Thymus (tissue), 11 donors: ENCODE measurements around the gene PRKG1. TPM values are rescaled to one million over a fixed set of nuclear protein-coding genes. Genes with fewer than 3 reads are reported as not detected.

ENCODE experiments used
- DNase-seq, 9 donors: peaks; one replicate each; pipeline ENCODE4 v3.0.0-alpha.2; 2013; ENCODE audit warnings: low spot score in 9 of 9, low read depth in 6 of 9, missing footprints in 1 of 9
- H3K27ac ChIP-seq, 2 donors: one replicate each; pipeline ENCODE4 v1.5.1; 2013; ENCODE audit warnings: control low read depth in 1 of 2, low read depth in 1 of 2, low read length in 1 of 2, mild to moderate bottlenecking in 1 of 2, moderate library complexity in 1 of 2
- H3K27me3 ChIP-seq, 2 donors: one replicate each; pipeline ENCODE4 v1.5.1; 2013; ENCODE audit warnings: low read length in 1 of 2; ENCODE audit not compliant: control insufficient read depth in 2 of 2, insufficient read depth in 1 of 2
- H3K36me3 ChIP-seq, 2 donors: one replicate each; pipeline ENCODE4 v1.5.1; 2013; ENCODE audit warnings: low read length in 1 of 2, mild to moderate bottlenecking in 1 of 2, moderate library complexity in 1 of 2; ENCODE audit not compliant: control insufficient read depth in 2 of 2, insufficient read depth in 2 of 2
- H3K4me1 ChIP-seq, 2 donors: one replicate each; pipeline ENCODE4 v1.5.1; 2013; ENCODE audit warnings: low read length in 2 of 2; ENCODE audit not compliant: control insufficient read depth in 2 of 2, insufficient read depth in 2 of 2
- H3K4me3 ChIP-seq, 2 donors: one replicate each; pipeline ENCODE4 v1.5.1; 2013; ENCODE audit warnings: low read length in 2 of 2, control low read depth in 1 of 2, mild to moderate bottlenecking in 1 of 2
- H3K9me3 ChIP-seq, 2 donors: one replicate each; pipeline ENCODE4 v1.5.1; 2013; ENCODE audit warnings: low read length in 1 of 2, mild to moderate bottlenecking in 1 of 2; ENCODE audit not compliant: control insufficient read depth in 2 of 2, insufficient read depth in 1 of 2
- WGBS: extraction: QIAGEN DNeasy Blood & Tissue Kit; methylation state at CpG from one replicate; pipeline ENCODE4 v1.1.7; 2013; 5-methylcytosine and 5-hydroxymethylcytosine counted together
- polyA plus RNA-seq: library from polyadenylated mRNA; stranded (reverse); fragments of 200-250 nt; gene quantifications from one replicate; pipeline ENCODE4 v1.2.3, GENCODE V29; 2013
- total RNA-seq: library from RNA; stranded (reverse); fragments of 120-200 nt; gene quantifications from one replicate; pipeline ENCODE4 v1.2.4, GENCODE V29; 2013
- donor health status: healthy.

The PRKG1 gene
- total and polyA plus RNA-seq, 2 donors = 2.5 to 7.4 TPM

DNA sequence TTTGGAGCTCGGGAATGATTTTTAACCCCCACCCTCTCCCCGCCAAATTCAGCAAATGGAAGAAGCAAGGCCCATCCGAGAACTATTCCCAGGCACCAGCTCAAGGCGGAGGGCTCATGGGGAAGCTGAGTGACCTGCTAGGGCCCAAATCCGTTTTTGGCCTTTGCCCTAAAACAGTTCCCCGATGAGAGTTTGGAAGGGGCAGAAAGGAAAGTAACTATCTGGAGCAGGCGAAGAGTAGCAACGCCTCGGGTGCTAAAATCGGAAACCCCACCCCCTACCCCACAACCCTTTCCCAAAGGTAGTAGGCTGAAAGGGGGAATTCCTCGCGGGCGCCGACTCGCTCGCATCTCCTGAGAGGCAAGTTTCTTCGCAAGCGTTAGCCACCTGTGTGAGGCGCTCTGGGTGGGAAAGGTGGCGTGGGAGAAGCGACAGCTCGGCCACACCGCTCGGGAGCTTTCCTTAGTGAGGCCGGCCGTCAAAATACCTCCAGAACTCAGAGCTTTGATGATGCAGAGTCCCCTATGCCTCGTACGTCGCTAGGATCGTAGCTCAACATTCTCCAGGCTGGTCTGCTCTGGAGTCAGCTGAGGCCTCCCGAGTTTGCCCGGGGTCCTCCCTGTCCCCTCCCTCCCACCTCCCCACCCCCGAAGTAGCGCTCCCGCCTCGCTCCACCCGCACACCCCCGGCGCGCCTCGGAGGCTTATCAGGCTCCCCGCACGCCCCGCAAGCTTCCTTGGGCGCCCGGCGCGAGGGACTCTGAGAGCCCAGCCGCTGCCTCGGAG, 642 bp upstream of the PRKG1 start:
- Histone ChIP-seq H3K4me3 (peak overlapping the region; percentile 29 to 35), H3K36me3 (no peaks in the 10 kb centered on the region), H3K27ac (peak overlapping the region; percentile 45 to 72), H3K9me3 (no peaks in the 10 kb centered on the region), H3K27me3 (peaks cover 21 to 41% of the 10 kb centered on the region in 2 donors), H3K4me1 (peaks cover 0 to 3% of the 10 kb centered on the region in 2 donors)
- WGBS = 9% methylated on average over 50 of the region's 50 CpGs
- DNase-seq = peak in 1 of 9 donors; percentile 19

DNA sequence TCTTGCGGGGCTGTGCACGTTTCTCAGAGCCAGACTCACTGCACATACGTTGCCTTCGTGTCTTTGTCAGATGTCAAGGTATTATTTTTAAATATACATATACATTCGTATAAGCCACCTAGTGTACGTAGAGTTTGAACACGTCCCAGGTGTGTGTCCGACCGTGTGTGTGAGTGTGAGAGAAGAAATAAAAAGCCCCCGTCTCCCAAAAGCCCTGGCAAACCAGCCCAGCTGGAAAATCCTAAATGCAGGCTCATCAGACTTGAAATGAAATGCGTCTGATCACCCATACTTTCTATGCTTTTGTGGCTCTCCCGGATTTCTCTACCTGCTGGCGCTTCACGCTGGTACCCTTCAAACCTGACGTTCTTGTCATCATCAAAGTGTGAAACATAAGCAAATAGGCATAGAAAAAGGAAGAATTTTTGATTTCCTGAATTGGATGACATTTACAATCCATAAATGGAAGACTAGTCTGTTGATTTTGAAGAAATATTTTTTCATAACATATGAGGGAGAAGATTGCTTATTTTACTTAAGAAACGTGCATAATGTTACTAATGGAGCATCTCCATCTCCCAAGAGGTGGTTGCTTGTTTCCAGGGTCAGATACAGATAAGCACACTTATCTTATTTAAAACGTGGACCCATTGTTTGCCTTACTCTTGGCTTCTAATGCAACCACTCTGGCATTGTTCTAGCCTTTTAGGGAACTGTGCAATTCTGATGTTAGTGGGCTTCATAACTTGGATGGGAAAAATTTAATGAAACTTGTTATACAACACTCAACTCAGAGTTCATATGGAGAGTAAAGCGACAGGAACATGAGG, 971 bp downstream of the PRKG1 start:
- Histone ChIP-seq H3K9me3 (no peaks in the 10 kb centered on the region), H3K27me3 (peaks cover 21 to 41% of the 10 kb centered on the region in 2 donors), H3K4me3 (peak overlapping the region; percentile 29 to 35), H3K36me3 (no peaks in the 10 kb centered on the region), H3K4me1 (peaks cover 0 to 3% of the 10 kb centered on the region in 2 donors), H3K27ac (no peak overlapping the region)
- DNase-seq = no peak
- WGBS = 21% methylated on average over 18 of the region's 18 CpGs

GRCh38 chr10:51075873-51076229, 1.6 kb downstream of the PRKG1 start:
- Histone ChIP-seq H3K4me3 (no peak overlapping the region), H3K9me3 (no peaks in the 10 kb centered on the region), H3K27me3 (peaks cover 21 to 41% of the 10 kb centered on the region in 2 donors), H3K27ac (no peak overlapping the region), H3K36me3 (no peaks in the 10 kb centered on the region), H3K4me1 (peaks cover 0 to 3% of the 10 kb centered on the region in 2 donors)
- WGBS = 81% methylated on average over 6 of the region's 6 CpGs
- DNase-seq = no peak

- Histone ChIP-seq H3K36me3 (no peaks in the 10 kb centered on the region), H3K27ac (no peak overlapping the region), H3K4me1 (peaks cover 0 to 3% of the 10 kb centered on the region in 2 donors), H3K4me3 (no peak overlapping the region), H3K9me3 (no peaks in the 10 kb centered on the region), H3K27me3 (peaks cover 21 to 41% of the 10 kb centered on the region in 2 donors)
- WGBS = 91% methylated on average over 3 of the region's 3 CpGs
- DNase-seq = no peak
Measured at GRCh38 chr10:51076299-51076841, 2.1 kb downstream of the PRKG1 start.

- Histone ChIP-seq H3K27me3 (peaks cover 21 to 36% of the 10 kb centered on the region in 2 donors), H3K9me3 (no peaks in the 10 kb centered on the region), H3K36me3 (no peaks in the 10 kb centered on the region), H3K4me3 (no peak overlapping the region), H3K4me1 (peaks cover 0 to 3% of the 10 kb centered on the region in 2 donors), H3K27ac (no peak overlapping the region)
- no peak for DNase-seq
- WGBS = 81% methylated on average over 3 of the region's 3 CpGs
Measured at GRCh38 chr10:51077074-51077473, 2.8 kb downstream of the PRKG1 start.

DNA sequence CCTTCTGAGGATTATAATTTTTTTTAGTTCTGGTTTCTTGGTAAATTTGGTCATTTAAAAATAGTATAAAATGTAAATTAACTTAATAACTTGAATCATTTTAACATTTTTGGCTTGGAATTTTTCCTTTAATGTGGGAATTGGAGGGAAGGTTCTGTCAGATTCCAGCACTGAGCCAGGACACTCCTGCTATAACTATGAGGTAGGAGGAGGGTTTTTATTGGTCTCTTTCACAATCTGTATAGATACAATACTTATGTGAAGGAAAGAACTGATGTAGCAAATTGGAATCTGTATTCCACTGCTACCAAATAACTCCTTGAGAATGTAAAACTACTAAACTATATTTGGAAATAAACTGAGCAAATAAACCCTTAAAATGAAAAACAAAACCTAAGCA, 3.2 kb downstream of the PRKG1 start:
- H3K36me3 ChIP-seq = no peaks in the 10 kb centered on the region
- H3K9me3 ChIP-seq = no peaks in the 10 kb centered on the region
- no peak overlapping the region for H3K4me3 ChIP-seq
- no peak for DNase-seq
- H3K27me3 ChIP-seq = peaks cover 21 to 36% of the 10 kb centered on the region in 2 donors
- H3K4me1 ChIP-seq = peaks cover 0 to 3% of the 10 kb centered on the region in 2 donors
- H3K27ac ChIP-seq = no peak overlapping the region

- H3K36me3 ChIP-seq = no peaks in the 10 kb centered on the region
- H3K4me3 ChIP-seq = no peak overlapping the region
- WGBS = 93% methylated on average over 1 of the region's 1 CpG
- H3K9me3 ChIP-seq = no peaks in the 10 kb centered on the region
- DNase-seq = no peak
- H3K27ac ChIP-seq = no peak overlapping the region
- H3K27me3 ChIP-seq = peaks cover 13 to 20% of the 10 kb centered on the region in 2 donors
- peaks cover 0 to 3% of the 10 kb centered on the region in 2 donors for H3K4me1 ChIP-seq
Measured at GRCh38 chr10:51079331-51079730, 5.0 kb downstream of the PRKG1 start.

DNA sequence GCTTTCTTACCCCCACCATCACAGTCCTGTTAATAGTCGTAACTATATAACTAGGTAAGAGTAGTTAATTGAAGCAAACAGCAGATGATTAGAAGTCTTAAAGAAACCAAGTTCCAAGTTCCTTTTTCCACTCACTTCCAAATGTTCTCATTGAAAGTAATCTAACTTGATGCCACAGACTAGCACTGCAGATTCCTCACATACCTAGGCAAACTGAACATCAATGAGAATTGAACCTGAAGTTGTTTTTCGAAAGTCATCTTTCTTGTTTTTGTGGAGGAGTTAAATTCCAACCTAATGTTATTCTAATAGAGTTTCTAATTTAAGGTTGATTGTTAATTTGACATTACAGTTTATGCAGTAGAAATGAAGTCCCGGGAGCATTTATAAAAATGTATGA, 5.5 kb downstream of the PRKG1 start:
- Histone ChIP-seq H3K4me3 (no peak overlapping the region), H3K27ac (no peak overlapping the region), H3K27me3 (peaks cover 9 to 16% of the 10 kb centered on the region in 2 donors), H3K9me3 (no peaks in the 10 kb centered on the region), H3K4me1 (peaks cover 0 to 3% of the 10 kb centered on the region in 2 donors), H3K36me3 (no peaks in the 10 kb centered on the region)
- 98% methylated on average over 3 of the region's 3 CpGs for whole genome bisulfite sequencing
- DNase-seq = no peak
